Measurements from ENCODE around the gene MTMR12.

- no peak for TF ChIP-seq CTCF (conservative IDR thresholded peaks at IDR 0.05; ENCODE audit: low read depth, low read length)
- no peak for TF ChIP-seq EZH2phosphoT487 (IDR thresholded peaks at IDR 0.05; ENCODE audit: borderline replicate concordance, low read length)
Measured at GRCh38 chr5:32231929-32232328, 80.8 kb downstream of the MTMR12 start.

Measured in PC-3 (cell line).